DMS 273 treated with DMSO at 0.1 percent for 48 hours (cell line): Measurements from ENCODE around the gene UTY.

Experiments used
- DNase-seq: peaks from one replicate; lab custom pipeline; 2025; lab: John Stamatoyannopoulos, UW

UTY gene

GRCh38 chrY:13415556-13415955, 64.3 kb downstream of the UTY start:
- DNase-seq: no peak

GRCh38 chrY:13398876-13399275, 81.0 kb downstream of the UTY start:
- DNase-seq: no peak

GRCh38 chrY:13381110-13381683, 98.6 kb downstream of the UTY start:
- no peak for DNase-seq

DNA sequence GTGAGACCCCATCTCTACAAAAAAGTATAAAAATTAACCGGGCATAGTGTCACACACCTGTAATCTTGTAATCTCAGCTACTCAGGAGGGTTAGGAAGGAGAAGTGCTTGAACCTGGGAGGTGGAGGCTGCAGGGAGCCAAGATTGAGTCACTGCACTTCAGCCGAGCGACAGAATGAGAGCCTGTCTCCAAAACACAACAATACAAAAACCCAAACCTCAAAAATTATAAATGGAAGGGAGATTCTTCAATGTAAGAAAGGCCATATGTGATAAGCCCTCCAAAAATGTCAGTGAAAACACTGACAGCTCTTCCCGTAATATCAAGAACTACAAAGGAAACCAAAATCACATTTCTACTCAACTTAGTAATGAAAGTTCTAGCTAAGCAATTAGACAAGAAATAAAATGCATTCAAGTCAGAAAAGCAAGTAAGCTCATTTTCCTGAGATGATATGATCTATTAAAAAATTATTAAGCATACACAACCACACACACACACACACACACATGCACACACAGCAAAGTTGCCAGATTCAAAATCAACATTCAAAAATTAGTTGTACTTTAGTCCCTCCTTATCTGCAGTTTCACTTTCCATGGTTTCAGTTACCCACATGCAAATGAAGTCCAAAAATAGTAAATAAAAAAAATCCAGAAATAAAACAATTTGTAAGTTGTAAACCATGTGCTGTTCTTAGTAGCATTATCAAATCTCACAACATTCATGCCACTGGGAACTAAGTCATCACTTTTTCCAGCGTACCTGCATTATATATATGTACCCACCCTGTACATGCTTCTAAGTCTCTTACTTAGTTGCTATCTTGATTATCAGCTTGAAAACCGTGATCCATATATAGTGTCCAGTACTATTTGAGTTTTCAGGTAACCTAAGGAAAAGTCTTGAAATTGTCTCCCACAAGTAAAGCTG, 108.7 kb downstream of the UTY start:
- DNase-seq: no peak

DNA sequence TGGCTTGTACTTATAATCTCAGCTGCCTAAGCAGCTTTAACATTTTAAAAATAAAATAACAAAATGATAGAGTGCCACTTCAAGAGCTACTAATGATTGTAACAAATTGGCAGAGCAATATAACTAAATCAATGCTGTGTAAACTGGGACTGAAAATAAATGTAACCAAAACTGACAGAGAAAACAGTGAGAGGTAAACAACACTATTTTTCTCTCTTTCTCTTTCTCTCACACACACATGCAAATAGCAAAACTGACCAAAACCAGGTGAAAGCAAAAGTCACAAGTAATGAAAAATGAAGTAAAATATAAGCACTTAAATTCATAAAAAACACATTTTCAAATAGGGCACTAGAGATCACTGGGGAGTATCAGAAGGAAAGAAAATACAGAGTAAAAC, 109.6 kb downstream of the UTY start:
- DNase-seq: no peak

DNA sequence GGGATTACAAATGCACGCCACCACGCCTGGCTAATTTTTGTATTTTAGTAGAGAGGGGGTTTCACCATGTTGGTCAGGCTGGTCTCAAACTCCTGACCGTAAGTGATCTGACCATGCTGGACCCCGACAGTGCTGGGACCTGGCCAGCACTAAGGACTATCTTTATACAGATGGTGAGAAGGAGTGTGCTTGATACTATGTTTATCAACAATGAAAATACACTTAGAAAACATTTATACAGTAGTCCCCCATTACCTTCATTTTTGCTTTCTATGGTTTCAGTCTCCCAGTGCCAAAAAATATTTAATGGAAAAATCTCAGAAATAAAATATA, 111.4 kb downstream of the UTY start:
- no peak for DNase-seq

DNA sequence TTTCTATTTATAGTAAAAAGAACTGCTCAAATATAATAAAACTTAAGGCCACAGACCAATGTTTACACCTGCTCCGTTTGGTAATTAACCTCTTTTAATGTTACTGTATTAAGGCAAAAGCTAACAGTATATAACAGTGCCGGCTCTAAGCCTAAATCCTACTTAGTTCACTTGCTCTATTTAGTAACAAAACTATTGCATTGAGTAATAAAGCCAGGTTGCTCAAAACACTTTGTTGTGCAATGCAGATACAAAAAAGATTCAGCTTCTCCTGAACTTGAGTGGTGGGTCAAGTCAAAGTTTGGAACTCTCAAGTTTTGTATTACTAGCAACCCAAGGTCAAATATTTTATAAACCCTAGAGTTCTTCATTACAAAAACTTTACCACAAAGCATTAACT, 116.2 kb downstream of the UTY start:
- no peak for DNase-seq

- DNase-seq: no peak
Measured at GRCh38 chrY:13362662-13363061, 117.2 kb downstream of the UTY start.

DNA sequence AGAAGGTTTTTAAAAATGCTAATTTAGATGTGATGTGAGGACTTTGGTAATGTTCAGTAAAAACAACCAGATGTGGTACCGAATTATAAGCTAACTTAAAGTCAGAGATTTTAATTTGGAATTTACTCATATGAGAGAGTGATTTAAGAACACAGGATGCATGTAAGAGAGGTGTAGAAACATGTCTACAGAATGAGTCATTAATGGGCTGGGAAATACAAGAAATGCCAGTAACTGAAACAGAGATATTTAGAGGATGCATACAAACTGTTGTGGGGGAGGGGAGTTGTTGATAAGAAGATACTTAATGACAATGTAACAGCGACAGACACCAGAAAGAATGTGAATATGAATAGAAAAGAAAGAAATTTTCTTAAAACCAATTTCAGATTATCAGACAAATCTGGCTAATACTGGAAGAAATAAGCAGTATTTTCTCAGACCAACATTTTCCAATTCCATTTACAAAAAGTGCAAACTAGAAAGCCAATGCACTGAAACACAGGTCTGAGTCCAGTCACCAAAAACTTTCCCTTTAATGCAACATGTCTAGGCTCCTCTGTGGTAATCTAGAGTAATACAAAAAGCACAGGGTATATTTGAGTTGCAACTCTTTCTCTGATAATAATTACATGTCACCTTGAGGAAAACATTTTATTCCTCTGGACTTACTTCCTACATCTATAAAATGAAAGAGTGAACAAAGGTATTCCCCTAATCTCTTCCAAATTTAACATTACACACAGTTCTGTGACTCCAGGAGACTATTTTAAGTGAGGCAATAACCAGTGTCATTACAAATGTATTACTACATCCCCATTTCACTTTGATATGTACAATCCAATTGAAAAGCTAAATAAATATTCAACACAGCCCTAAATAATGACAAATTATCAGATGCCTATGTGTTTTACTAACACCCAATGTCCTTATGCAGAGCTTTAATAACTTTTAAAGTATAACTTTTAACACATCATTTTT, 117.9 kb downstream of the UTY start:
- DNase-seq: no peak

- no peak for DNase-seq
Measured at GRCh38 chrY:13351443-13351842, 128.4 kb downstream of the UTY start.

GRCh38 chrY:13347106-13347505, 132.7 kb downstream of the UTY start:
- no peak for DNase-seq

DNA sequence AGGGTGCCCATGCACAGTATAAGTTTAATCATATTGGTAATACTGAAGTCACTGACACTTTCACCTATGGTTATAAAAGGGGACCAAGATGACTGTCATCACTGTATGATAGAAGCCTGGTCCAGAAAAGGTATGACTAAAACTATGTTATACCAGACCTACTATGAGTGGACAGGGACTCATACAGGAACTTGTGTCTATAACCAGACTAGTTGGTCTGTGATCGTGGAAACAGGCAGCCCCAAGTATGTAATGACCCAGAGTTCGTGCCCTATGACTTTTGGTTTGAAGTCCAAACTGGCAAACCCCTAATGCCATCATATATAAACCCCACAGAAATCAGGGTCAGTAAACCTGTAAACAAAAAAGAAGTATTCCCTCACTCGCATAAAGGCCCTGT, 134.3 kb downstream of the UTY start:
- DNase-seq: no peak

DNA sequence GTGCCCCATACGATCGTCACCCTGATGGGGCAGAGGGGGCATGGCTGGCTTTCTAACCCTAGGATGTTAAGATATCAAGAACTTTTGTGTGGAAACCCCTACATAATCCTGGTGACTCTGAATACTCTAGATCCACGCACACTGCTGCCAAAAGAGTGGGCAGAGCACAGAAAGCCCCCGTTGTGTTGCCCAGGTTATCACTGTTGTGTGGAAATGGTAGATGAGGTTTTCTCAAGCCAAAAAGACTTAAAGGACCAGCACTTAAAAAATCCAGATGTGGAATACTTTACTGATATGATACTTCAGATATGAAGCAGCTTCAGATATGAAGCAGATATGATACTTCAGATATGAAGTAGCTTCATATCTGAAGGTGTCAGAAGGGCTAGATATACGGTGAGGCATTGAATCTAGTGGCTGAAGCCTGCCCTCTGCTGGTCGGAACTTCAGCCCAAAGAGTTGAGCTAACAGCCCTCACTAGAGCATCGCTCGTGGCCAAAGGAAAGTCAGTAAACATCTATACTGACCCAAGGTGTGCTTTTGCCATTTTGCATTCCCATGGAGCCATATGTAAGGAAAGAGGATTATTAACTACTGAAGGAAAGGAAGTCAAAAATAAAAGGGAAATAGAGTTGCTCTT, 136.4 kb downstream of the UTY start:
- DNase-seq: no peak

DNA sequence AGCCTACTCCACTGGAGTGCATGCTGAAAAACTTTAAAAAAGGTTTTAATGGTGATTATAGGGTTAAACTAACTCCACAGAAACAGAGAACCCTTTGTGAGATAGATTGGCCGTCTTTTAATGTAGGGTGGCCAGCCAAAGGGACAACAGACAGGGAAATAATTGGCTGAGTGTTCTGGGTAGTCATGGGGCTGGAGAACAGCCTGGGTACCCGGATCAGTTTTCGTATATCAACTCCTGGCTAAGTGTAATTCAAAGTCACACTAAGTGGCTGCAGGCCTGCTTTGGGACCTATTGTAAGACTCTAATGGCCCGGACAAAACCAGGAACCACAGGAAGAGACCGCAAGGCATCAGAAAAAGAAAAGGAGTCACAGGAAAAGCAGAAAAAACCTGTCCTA, 139.9 kb downstream of the UTY start:
- DNase-seq: no peak

DNA sequence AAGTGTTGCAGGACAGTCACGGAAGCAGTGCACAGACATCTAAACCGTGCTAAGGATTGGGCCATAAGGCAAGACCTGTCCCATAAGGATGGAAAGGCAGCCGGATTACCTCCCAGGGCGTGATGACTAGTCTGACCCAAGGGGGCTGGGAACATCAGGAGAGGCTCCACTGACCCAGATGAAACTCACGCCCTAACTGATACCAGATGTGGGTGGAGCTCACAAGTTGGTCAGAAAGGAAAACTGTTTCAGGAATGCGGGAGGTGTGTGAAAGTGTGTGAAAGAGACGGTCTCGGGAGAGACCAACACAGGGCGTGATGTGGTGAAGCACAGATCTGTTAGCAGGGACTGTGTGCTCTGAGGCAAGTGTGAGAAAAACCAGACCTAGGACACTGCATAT, 140.5 kb downstream of the UTY start:
- no peak for DNase-seq

- no peak for DNase-seq
Measured at GRCh38 chrY:13338711-13339110, 141.1 kb downstream of the UTY start.

- DNase-seq: no peak
Measured at GRCh38 chrY:13337934-13338333, 141.9 kb downstream of the UTY start.

- no peak for DNase-seq
Measured at GRCh38 chrY:13333791-13334190, 146.0 kb downstream of the UTY start.

DNA sequence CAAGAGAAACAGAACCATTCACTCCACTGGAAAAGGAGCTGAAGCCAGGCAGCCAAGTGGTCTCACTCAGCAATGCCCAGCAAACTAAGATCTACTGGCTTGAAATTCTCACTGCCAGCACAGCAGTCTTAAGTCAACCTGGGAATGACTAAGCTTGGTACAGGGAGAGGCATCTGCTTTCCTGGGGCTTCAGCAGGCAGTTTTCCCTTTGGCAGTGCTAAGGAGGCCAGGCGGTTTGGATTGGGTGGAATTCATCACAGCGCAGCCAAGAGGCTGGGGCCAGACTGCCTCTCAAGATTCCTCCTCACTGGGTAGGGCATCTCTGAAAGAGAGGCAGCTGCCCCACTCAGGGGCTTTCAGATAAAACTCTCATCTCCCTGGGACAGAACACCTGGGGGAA, 149.2 kb downstream of the UTY start:
- no peak for DNase-seq

DNA sequence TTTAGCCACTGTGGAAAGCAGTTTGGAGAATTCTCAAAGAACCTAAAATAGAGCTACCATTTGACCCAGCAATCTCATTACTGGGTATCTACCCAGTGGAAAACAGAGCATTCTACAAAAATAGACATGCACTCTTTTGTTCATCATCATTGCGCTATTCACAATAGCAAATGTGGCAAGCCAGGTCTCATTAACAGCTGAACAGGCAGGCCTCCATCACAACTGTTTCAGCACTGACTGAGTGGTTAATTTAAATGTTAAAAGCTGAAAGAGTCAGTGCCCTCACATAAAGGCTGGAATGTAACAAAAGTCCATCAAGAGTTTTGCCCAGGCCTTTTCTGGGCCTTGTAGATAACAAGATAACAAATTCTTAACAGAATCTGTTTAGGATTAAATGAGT, 166.9 kb downstream of the UTY start:
- no peak for DNase-seq

- DNase-seq: no peak
Measured at GRCh38 chrY:13307959-13308358, 171.9 kb downstream of the UTY start.

GRCh38 chrY:13300795-13301194, 179.0 kb downstream of the UTY start:
- no peak for DNase-seq
